Neuronal stem cell (in vitro differentiated cells): ENCODE data around the gene BCKDHB.

Experiments
- DNase-seq: peaks from one replicate; pipeline ENCODE4 v3.0.0-alpha.2; 2013; ENCODE audit warnings: low spot score
- H2AFZ ChIP-seq: one replicate; pipeline ENCODE4 v1.6.1; 2013; ENCODE audit warnings: mild to moderate bottlenecking, low read length, inconsistent platforms
- H2AK5ac ChIP-seq: 2 replicates; pipeline ENCODE4 v1.6.1; 2013; ENCODE audit warnings: low read depth, mild to moderate bottlenecking, inconsistent platforms, low read length, moderate library complexity, mixed read lengths
- H2BK120ac ChIP-seq: 2 replicates; pipeline ENCODE4 v1.6.1; 2013; ENCODE audit warnings: low read depth, mild to moderate bottlenecking, inconsistent platforms, low read length, moderate library complexity, mixed read lengths
- H2BK12ac ChIP-seq: one replicate; pipeline ENCODE4 v1.6.1; 2013; ENCODE audit warnings: low read length, inconsistent platforms
- H2BK15ac ChIP-seq: 2 replicates; pipeline ENCODE4 v1.6.1; 2013; ENCODE audit warnings: mild to moderate bottlenecking, low read length, inconsistent platforms, mixed read lengths
- H2BK5ac ChIP-seq: one replicate; pipeline ENCODE4 v1.6.1; 2013; ENCODE audit warnings: inconsistent platforms, mild to moderate bottlenecking, low read length, moderate library complexity
- H3K14ac ChIP-seq: one replicate; pipeline ENCODE4 v1.6.1; 2013; ENCODE audit warnings: low read length, inconsistent platforms
- H3K18ac ChIP-seq: 2 replicates; pipeline ENCODE4 v1.6.1; 2013; ENCODE audit warnings: low read length, inconsistent platforms
- H3K23ac ChIP-seq: 2 replicates; pipeline ENCODE4 v1.6.1; 2013; ENCODE audit warnings: low read depth, mild to moderate bottlenecking, mixed read lengths, low read length, inconsistent platforms; ENCODE audit not compliant: poor library complexity
- H3K27ac ChIP-seq: replicated peaks from 3 replicates; pipeline ENCODE4 v1.5.1; 2013; ENCODE audit warnings: low read length, inconsistent platforms
- H3K27me3 ChIP-seq, 3 experiments: 2 replicates each; pipeline ENCODE4 v1.6.1; 2013; ENCODE audit warnings: low read length in 3 of 3, mild to moderate bottlenecking in 2 of 3, inconsistent platforms in 1 of 3, low read depth in 1 of 3, mixed read lengths in 1 of 3, moderate library complexity in 1 of 3; ENCODE audit not compliant: control insufficient read depth in 3 of 3, insufficient read depth in 3 of 3
- H3K36me3 ChIP-seq, 2 donors: replicated peaks in 1 of 2; 2 replicates each; pipeline ENCODE4 v1.6.1; 2013; ENCODE audit warnings: low read length in 2 of 2; ENCODE audit not compliant: control insufficient read depth in 2 of 2, insufficient read depth in 2 of 2
- H3K4ac ChIP-seq: 2 replicates; pipeline ENCODE4 v1.6.1; 2013; ENCODE audit warnings: inconsistent platforms, mild to moderate bottlenecking, low read length, moderate library complexity
- H3K4me1 ChIP-seq, 2 donors: 1 replicate in 1 of 2; 2 replicates in 1 of 2; pipeline ENCODE4 v1.6.1; 2013; ENCODE audit warnings: low read length in 2 of 2, low read depth in 1 of 2; ENCODE audit not compliant: control insufficient read depth in 2 of 2, insufficient read depth in 1 of 2
- H3K4me2 ChIP-seq: one replicate; pipeline ENCODE4 v1.6.1; 2013; ENCODE audit warnings: mild to moderate bottlenecking, low read length, inconsistent platforms; ENCODE audit not compliant: insufficient read depth, poor library complexity, severe bottlenecking
- H3K4me3 ChIP-seq, 2 donors: 2 replicates each; pipeline ENCODE4 v1.5.1; 2013; ENCODE audit warnings: low read length in 2 of 2, mild to moderate bottlenecking in 2 of 2, inconsistent platforms in 1 of 2, moderate library complexity in 1 of 2
- H3K79me1 ChIP-seq: one replicate; pipeline ENCODE4 v1.6.1; 2013; ENCODE audit warnings: low read depth, mild to moderate bottlenecking, inconsistent platforms, low read length, moderate library complexity
- H3K9ac ChIP-seq: one replicate; pipeline ENCODE4 v1.6.1; 2013; ENCODE audit warnings: mild to moderate bottlenecking, low read depth, low read length, inconsistent platforms; ENCODE audit not compliant: poor library complexity
- H3K9me3 ChIP-seq, 2 donors: replicated peaks in 1 of 2; 2 replicates each; pipeline versions ENCODE3 to v1.6.1; 2013; ENCODE audit warnings: low read length in 2 of 2, mild to moderate bottlenecking in 2 of 2, inconsistent platforms in 1 of 2, low read depth in 1 of 2, mixed read lengths in 1 of 2, moderate library complexity in 1 of 2; ENCODE audit not compliant: control insufficient read depth in 2 of 2, insufficient read depth in 1 of 2
- H4K8ac ChIP-seq: one replicate; pipeline ENCODE4 v1.6.1; 2013; ENCODE audit warnings: low read depth, mild to moderate bottlenecking, inconsistent platforms, low read length, moderate library complexity
- H4K91ac ChIP-seq: one replicate; pipeline ENCODE4 v1.6.1; 2013; ENCODE audit warnings: low read length, low read depth, mild to moderate bottlenecking, inconsistent platforms; ENCODE audit not compliant: poor library complexity
- WGBS, 2 donors: extraction: QIAGEN DNeasy Blood & Tissue Kit; methylation state at CpG; one replicate each; pipeline ENCODE4 v1.1.7; 2013; ENCODE audit warnings: missing lambda C conversion rate in 2 of 2, mixed read lengths in 1 of 2; ENCODE audit not compliant: insufficient read length in 2 of 2, insufficient replicate concordance in 1 of 2; ENCODE audit errors: extremely low coverage in 2 of 2; 5-methylcytosine and 5-hydroxymethylcytosine counted together

The BCKDHB gene

GRCh38 chr6:80340686-80341085 lies 234.2 kb downstream of the BCKDHB start:
- no peaks in the 10 kb centered on the region for H3K79me1 ChIP-seq
- no peak overlapping the region for H2BK12ac ChIP-seq
- no peak overlapping the region for H2AFZ ChIP-seq
- no peak overlapping the region for H4K91ac ChIP-seq
- no peak overlapping the region for H2BK5ac ChIP-seq
- H3K18ac ChIP-seq, result no peak overlapping the region
- H3K4me1 ChIP-seq, result peaks cover 0 to 6% of the 10 kb centered on the region in 2 donors
- H3K9me3 ChIP-seq, result no peaks in the 10 kb centered on the region
- no CpG with 5 or more reads among the region's 5 CpGs for WGBS, 2 donors
- H3K4me3 ChIP-seq, result no peak overlapping the region
- no peaks in the 10 kb centered on the region for H3K36me3 ChIP-seq
- no peak for DNase-seq
- no peaks in the 10 kb centered on the region for H3K27me3 ChIP-seq
- H3K9ac ChIP-seq, result no peak overlapping the region
- no peak overlapping the region for H2BK15ac ChIP-seq
- H3K14ac ChIP-seq, result no peak overlapping the region
- H2BK120ac ChIP-seq, result no peak overlapping the region
- no peak overlapping the region for H3K4me2 ChIP-seq
- H3K23ac ChIP-seq, result no peak overlapping the region
- no peak overlapping the region for H3K27ac ChIP-seq
- no peak overlapping the region for H3K4ac ChIP-seq
- no peak overlapping the region for H4K8ac ChIP-seq
- no peak overlapping the region for H2AK5ac ChIP-seq

DNA sequence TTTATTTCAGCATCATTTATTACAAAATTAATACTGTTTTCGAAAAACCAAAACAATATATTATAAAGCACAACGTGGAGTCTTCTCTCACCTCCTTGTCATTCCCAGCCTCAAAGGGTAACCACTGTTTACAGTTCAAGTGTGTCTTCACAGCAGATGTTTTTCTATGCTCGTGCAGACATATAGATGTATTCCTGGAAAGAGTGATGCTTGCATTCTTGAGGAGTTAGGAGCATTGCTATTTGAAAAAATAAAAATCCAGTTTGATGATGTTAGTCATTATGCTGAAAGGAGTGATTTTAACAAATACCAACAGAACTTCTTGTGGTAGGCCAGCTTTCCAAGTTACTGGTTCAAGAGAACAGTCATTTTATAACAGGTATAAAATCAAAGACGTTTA lies 234.9 kb downstream of the BCKDHB start:
- no peak overlapping the region for H2BK120ac ChIP-seq
- no peak overlapping the region for H3K27ac ChIP-seq
- H3K4me3 ChIP-seq, result no peak overlapping the region
- H2AFZ ChIP-seq, result no peak overlapping the region
- DNase-seq, result no peak
- H4K8ac ChIP-seq, result no peak overlapping the region
- H2BK12ac ChIP-seq, result no peak overlapping the region
- no CpG with 5 or more reads among the region's 4 CpGs for WGBS, 2 donors
- no peaks in the 10 kb centered on the region for H3K36me3 ChIP-seq
- no peak overlapping the region for H4K91ac ChIP-seq
- H2BK15ac ChIP-seq, result no peak overlapping the region
- no peaks in the 10 kb centered on the region for H3K9me3 ChIP-seq
- no peak overlapping the region for H2BK5ac ChIP-seq
- no peak overlapping the region for H3K9ac ChIP-seq
- H3K4ac ChIP-seq, result no peak overlapping the region
- H3K23ac ChIP-seq, result no peak overlapping the region
- no peak overlapping the region for H2AK5ac ChIP-seq
- no peak overlapping the region for H3K4me2 ChIP-seq
- no peak overlapping the region for H3K18ac ChIP-seq
- H3K14ac ChIP-seq, result no peak overlapping the region
- no peaks in the 10 kb centered on the region for H3K27me3 ChIP-seq
- H3K79me1 ChIP-seq, result no peaks in the 10 kb centered on the region
- peaks cover 0 to 4% of the 10 kb centered on the region in 2 donors for H3K4me1 ChIP-seq

- no peak overlapping the region for H4K91ac ChIP-seq
- no CpG with 5 or more reads among the region's 2 CpGs for WGBS, 2 donors
These were observed 237.0 kb downstream of the BCKDHB start for GRCh38 chr6:80343511-80343910.

GRCh38 chr6:80347101-80347500 lies 240.6 kb downstream of the BCKDHB start:
- H2BK15ac ChIP-seq, result no peak overlapping the region
- no peaks in the 10 kb centered on the region for H3K4me1 ChIP-seq
- H2BK5ac ChIP-seq, result no peak overlapping the region
- no peak overlapping the region for H4K8ac ChIP-seq
- H4K91ac ChIP-seq, result no peak overlapping the region
- H3K9ac ChIP-seq, result no peak overlapping the region
- H3K27ac ChIP-seq, result no peak overlapping the region
- no CpG with 5 or more reads among the region's 1 CpG for WGBS, 2 donors
- H2AFZ ChIP-seq, result no peak overlapping the region
- no peak overlapping the region for H2BK120ac ChIP-seq
- H2AK5ac ChIP-seq, result no peak overlapping the region
- no peak for DNase-seq
- H3K79me1 ChIP-seq, result no peaks in the 10 kb centered on the region
- H3K23ac ChIP-seq, result no peak overlapping the region
- no peaks in the 10 kb centered on the region for H3K9me3 ChIP-seq
- H3K4me2 ChIP-seq, result no peak overlapping the region
- no peak overlapping the region for H3K14ac ChIP-seq
- no peak overlapping the region for H3K4ac ChIP-seq
- no peaks in the 10 kb centered on the region for H3K36me3 ChIP-seq
- H3K27me3 ChIP-seq, result no peaks in the 10 kb centered on the region
- H3K18ac ChIP-seq, result no peak overlapping the region
- H2BK12ac ChIP-seq, result no peak overlapping the region
- H3K4me3 ChIP-seq, result no peak overlapping the region

More at GRCh38 chr6:80343511-80343910, 237.0 kb downstream of the BCKDHB start:
- Histone ChIP-seq H3K23ac (no peak overlapping the region), H3K14ac (no peak overlapping the region), H2AFZ (no peak overlapping the region), H2BK120ac (no peak overlapping the region), H3K4me2 (no peak overlapping the region), H3K27ac (no peak overlapping the region), H3K27me3 (no peaks in the 10 kb centered on the region), H3K4me3 (no peak overlapping the region), H2AK5ac (no peak overlapping the region), H3K18ac (no peak overlapping the region), H2BK5ac (no peak overlapping the region), H3K9ac (no peak overlapping the region), H3K79me1 (no peaks in the 10 kb centered on the region), H4K8ac (no peak overlapping the region), H2BK12ac (no peak overlapping the region), H3K36me3 (no peaks in the 10 kb centered on the region), H2BK15ac (no peak overlapping the region), H3K4ac (no peak overlapping the region), H3K9me3 (no peaks in the 10 kb centered on the region), H3K4me1 (no peaks in the 10 kb centered on the region)
- DNase-seq, result no peak
